ENCODE measurements around the gene GPR161.

Gene GPR161

DNA sequence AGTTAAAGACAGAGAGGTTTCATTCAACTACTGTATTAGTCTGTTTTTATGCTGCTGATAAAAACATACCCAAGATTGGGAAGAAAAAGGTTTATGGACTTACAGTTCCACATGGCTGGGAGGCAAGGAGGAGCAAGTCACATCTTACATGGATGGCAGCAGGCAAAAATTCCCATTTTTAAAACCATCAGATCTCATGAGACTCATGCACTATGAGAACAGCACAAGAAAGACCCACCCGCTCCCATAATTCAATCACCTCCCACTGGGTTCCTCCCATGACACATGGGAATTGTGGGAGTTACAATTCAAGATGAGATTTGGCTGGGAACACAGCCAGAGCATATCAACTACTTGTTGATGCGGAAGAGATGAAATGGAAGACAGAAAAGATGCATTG is 9.2 kb downstream of the GPR161 start:
- no peak overlapping the region for H3K27ac ChIP-seq (ENCODE audit: low read length)
- no peaks in the 10 kb centered on the region for H3K4me1 ChIP-seq (ENCODE audit: control insufficient read depth in 1 of 2, insufficient read depth in 2 of 2, low read length in 2 of 2)
- peaks cover 0 to 12% of the 10 kb centered on the region in 2 donors for H3K36me3 ChIP-seq (ENCODE audit: control insufficient read depth in 1 of 2, insufficient read depth in 2 of 2, low read length in 2 of 2)
- no peaks in the 10 kb centered on the region for H3K9me3 ChIP-seq (ENCODE audit: control insufficient read depth in 1 of 2, low read length in 2 of 2)
- H3K27me3 ChIP-seq (ENCODE audit: low read depth, low read length), result no peaks in the 10 kb centered on the region
- no peak overlapping the region for H3K4me3 ChIP-seq (ENCODE audit: low read depth in 1 of 2, low read length in 2 of 2)

DNA sequence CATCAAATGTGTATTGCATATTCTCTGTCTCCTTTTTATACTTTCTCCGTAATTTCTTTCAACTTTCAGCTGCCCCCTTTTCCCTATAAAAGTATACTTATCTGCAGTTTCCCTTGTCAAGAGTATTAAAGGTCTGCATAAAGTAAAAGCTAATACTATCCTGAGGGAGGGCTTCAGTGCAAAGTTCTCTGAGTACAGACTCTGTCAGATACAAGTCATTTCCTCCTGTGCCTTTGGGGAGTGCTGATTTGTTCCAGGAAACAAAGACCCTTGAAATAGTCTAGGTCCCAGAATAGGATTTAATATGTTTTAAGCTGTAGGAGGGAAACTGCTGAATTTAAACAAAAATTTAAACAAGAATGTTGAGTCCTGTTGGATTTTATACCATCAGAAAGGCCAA is 11.7 kb downstream of the GPR161 start:
- Histone ChIP-seq H3K36me3 (ENCODE audit: control insufficient read depth in 1 of 2, insufficient read depth in 2 of 2, low read length in 2 of 2) (peaks cover 0 to 11% of the 10 kb centered on the region in 2 donors), H3K4me1 (ENCODE audit: control insufficient read depth in 1 of 2, insufficient read depth in 2 of 2, low read length in 2 of 2) (peaks cover 0 to 12% of the 10 kb centered on the region in 2 donors), H3K27ac (ENCODE audit: low read length) (no peak overlapping the region)

DNA sequence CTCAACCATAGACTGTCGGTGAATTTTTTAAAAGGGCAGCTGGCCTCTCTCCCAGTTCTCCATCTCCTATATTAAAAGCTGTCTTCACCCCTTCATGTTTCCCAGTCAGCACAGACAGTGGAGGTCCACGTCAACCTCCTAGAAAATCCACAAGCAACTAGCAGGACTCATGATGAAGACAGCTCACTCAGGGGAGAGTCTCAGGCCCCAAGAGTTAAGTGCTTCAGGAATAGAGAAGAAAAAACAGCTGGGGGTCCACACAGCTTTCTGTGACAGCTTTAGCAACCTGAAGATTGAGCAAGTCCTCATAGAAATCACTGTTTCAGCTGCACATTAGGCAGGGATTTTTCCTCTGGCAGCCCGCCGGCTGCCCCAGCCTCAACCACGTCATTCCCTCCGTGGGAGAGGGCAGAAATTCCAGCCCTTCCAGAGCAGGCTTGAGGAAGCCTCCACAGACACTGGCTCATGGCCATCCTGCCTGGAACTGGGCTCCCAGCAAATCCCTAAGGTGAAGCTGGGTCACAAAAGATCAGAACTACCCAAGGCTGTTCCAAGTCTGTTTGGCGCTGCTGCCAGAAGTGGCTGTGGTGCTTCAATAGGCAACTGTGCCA is 15.2 kb downstream of the GPR161 start:
- Histone ChIP-seq H3K27ac (ENCODE audit: low read length) (peak overlapping the region; percentile 27), H3K9me3 (ENCODE audit: control insufficient read depth in 1 of 2, low read length in 2 of 2) (no peaks in the 10 kb centered on the region), H3K4me1 (ENCODE audit: control insufficient read depth in 1 of 2, insufficient read depth in 2 of 2, low read length in 2 of 2) (peaks cover 0 to 12% of the 10 kb centered on the region in 2 donors), H3K27me3 (ENCODE audit: low read depth, low read length) (no peaks in the 10 kb centered on the region), H3K4me3 (ENCODE audit: low read depth in 1 of 2, low read length in 2 of 2) (no peak overlapping the region), H3K36me3 (ENCODE audit: control insufficient read depth in 1 of 2, insufficient read depth in 2 of 2, low read length in 2 of 2) (peaks cover 0 to 7% of the 10 kb centered on the region in 2 donors)

More for the DNA sequence above, 11.7 kb downstream of the GPR161 start:
- Histone ChIP-seq H3K4me3 (ENCODE audit: low read depth in 1 of 2, low read length in 2 of 2) (no peak overlapping the region), H3K9me3 (ENCODE audit: control insufficient read depth in 1 of 2, low read length in 2 of 2) (no peaks in the 10 kb centered on the region), H3K27me3 (ENCODE audit: low read depth, low read length) (no peaks in the 10 kb centered on the region)

DNA sequence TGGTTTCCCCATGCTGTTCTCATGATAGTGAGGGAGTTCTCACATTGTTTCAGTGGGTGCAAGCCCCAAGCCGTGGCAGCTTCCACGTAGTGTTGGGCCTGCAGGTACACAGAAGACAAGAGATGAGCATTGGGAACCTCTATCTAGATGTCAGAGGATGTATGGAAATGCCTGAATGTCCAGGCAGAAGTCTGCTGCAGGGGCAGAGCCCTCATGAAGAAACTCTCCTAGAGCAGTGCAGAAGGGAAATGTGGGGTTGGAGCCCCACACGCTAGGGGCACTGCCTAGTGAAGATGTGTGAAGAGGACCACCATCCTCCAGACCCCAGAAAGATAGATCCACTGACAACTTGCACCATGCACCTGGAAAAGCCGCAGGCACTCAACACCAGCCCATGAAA is 17.0 kb downstream of the GPR161 start:
- Histone ChIP-seq H3K27ac (ENCODE audit: low read length) (no peak overlapping the region), H3K4me3 (ENCODE audit: low read depth in 1 of 2, low read length in 2 of 2) (no peak overlapping the region), H3K27me3 (ENCODE audit: low read depth, low read length) (no peaks in the 10 kb centered on the region), H3K36me3 (ENCODE audit: control insufficient read depth in 1 of 2, insufficient read depth in 2 of 2, low read length in 2 of 2) (peaks cover 0 to 7% of the 10 kb centered on the region in 2 donors), H3K9me3 (ENCODE audit: control insufficient read depth in 1 of 2, low read length in 2 of 2) (no peaks in the 10 kb centered on the region), H3K4me1 (ENCODE audit: control insufficient read depth in 1 of 2, insufficient read depth in 2 of 2, low read length in 2 of 2) (peaks cover 0 to 12% of the 10 kb centered on the region in 2 donors)

DNA sequence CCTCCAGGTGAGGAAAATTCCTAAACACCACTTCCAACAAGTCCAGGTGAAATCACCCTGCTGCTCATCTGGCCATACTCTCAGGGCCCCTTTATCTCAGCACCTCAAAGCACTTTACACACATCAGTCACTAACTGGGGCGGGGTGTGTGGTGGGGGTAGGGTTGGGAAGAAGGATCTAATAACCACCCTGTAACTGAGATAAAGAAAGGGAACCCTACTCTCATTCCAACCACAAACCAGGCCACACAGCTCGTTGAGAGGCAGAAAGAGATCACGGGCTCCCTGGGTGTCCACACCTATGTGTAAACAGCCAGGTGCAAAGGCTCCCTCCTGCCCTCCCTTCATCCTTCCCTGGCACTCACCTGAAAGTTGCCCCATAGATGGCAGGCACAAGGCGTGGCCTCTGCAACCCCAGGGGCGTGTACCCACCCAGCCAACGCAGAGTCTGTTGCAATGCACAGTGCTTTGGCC is 20.4 kb downstream of the GPR161 start:
- Histone ChIP-seq H3K4me1 (ENCODE audit: control insufficient read depth in 1 of 2, insufficient read depth in 2 of 2, low read length in 2 of 2) (peaks cover 0 to 5% of the 10 kb centered on the region in 2 donors), H3K36me3 (ENCODE audit: control insufficient read depth in 1 of 2, insufficient read depth in 2 of 2, low read length in 2 of 2) (peaks cover 0 to 11% of the 10 kb centered on the region in 2 donors), H3K4me3 (ENCODE audit: low read depth in 1 of 2, low read length in 2 of 2) (no peak overlapping the region), H3K27ac (ENCODE audit: low read length) (no peak overlapping the region), H3K27me3 (ENCODE audit: low read depth, low read length) (no peaks in the 10 kb centered on the region), H3K9me3 (ENCODE audit: control insufficient read depth in 1 of 2, low read length in 2 of 2) (no peaks in the 10 kb centered on the region)

DNA sequence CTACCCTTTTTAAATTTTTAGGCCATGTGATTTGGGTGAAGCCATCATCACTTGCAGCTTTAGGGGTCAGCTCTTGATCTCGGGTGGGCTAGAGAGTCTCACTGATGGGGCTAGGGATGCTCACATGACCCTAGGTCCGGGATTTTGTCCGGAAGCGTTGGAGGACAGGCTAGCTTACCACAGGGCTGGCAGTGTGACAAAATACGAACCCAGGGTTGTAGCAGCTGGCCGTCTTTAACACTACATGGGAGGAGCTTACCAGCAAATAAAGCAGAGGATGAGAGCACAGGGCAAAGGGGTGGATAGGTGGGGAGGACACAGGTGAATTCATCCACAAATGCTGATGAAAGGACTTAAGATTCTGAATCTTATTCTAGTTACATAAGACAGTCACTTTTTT is 21.9 kb downstream of the GPR161 start:
- Histone ChIP-seq H3K36me3 (ENCODE audit: control insufficient read depth in 1 of 2, insufficient read depth in 2 of 2, low read length in 2 of 2) (peaks cover 0 to 11% of the 10 kb centered on the region in 2 donors), H3K27ac (ENCODE audit: low read length) (no peak overlapping the region), H3K27me3 (ENCODE audit: low read depth, low read length) (no peaks in the 10 kb centered on the region), H3K4me1 (ENCODE audit: control insufficient read depth in 1 of 2, insufficient read depth in 2 of 2, low read length in 2 of 2) (no peaks in the 10 kb centered on the region), H3K9me3 (ENCODE audit: control insufficient read depth in 1 of 2, low read length in 2 of 2) (no peaks in the 10 kb centered on the region), H3K4me3 (ENCODE audit: low read depth in 1 of 2, low read length in 2 of 2) (no peak overlapping the region)

DNA sequence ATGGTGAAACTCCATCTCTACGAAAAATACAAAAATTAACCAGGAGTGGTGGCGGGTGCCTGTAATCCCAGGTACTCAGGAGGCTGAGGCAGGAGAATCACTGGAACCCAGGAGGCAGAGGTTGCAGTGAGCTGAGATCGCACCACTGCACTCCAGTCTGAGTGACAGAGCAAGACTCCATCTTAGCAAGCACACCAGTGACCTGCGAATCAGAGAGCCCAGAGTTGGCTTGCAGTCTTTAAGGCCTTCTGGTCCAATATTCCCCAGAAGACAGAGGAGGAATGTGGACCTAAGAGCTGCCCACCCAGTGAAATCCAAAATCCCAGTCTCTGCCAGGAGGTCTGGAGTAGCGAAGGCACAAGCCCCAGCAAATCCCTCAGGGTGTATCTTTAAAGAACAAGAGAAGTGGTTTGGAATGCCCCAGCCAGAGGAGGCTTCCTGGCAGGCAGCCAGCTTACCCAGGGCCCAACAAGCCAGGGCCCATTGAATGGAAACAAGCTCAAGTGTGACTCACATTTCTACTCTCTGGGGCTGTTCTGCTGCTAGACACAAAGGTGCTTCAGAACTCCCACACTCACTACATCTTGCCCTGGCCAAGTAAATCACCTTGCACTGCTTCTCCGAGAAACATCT is 23.9 kb downstream of the GPR161 start:
- Histone ChIP-seq H3K4me3 (ENCODE audit: low read depth in 1 of 2, low read length in 2 of 2) (no peak overlapping the region), H3K27ac (ENCODE audit: low read length) (no peak overlapping the region), H3K36me3 (ENCODE audit: control insufficient read depth in 1 of 2, insufficient read depth in 2 of 2, low read length in 2 of 2) (peaks cover 0 to 16% of the 10 kb centered on the region in 2 donors)

DNA sequence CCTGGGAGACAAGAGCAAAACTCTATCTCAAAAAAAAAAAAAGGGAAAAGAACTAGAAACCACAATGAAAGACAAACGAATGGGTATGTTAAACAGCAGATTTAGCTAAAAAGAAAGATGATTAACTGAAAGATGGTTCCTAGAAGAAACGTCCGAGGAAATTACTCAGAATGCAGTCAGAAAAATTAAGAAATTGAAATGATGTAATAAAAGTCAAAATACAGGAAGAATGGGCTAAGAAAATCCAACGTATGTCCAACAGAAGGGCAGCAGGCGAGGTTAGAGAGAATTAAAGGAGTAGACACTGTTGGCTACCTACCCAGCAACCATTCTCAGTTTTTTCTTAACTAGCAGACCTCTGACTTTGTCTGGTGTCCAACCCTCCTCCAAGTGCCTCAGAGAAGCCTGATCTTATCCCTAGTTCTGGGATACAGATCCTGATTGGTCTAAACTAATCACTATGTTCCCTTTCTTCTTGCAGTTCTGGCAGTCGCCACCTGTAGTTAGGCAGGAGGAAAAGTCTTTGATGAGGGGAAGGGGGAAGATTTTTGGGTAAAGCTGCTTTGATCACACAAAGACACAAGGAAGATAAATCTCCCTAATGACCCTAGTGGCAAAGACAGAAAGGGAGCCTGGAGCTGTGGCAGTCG is 25.7 kb downstream of the GPR161 start:
- Histone ChIP-seq H3K27ac (ENCODE audit: low read length) (no peak overlapping the region), H3K4me1 (ENCODE audit: control insufficient read depth in 1 of 2, insufficient read depth in 2 of 2, low read length in 2 of 2) (no peaks in the 10 kb centered on the region), H3K27me3 (ENCODE audit: low read depth, low read length) (no peaks in the 10 kb centered on the region), H3K4me3 (ENCODE audit: low read depth in 1 of 2, low read length in 2 of 2) (no peak overlapping the region), H3K9me3 (ENCODE audit: control insufficient read depth in 1 of 2, low read length in 2 of 2) (no peaks in the 10 kb centered on the region), H3K36me3 (ENCODE audit: control insufficient read depth in 1 of 2, insufficient read depth in 2 of 2, low read length in 2 of 2) (peaks cover 0 to 11% of the 10 kb centered on the region in 2 donors)

More for the DNA sequence above, 23.9 kb downstream of the GPR161 start:
- Histone ChIP-seq H3K9me3 (ENCODE audit: control insufficient read depth in 1 of 2, low read length in 2 of 2) (no peaks in the 10 kb centered on the region), H3K27me3 (ENCODE audit: low read depth, low read length) (no peaks in the 10 kb centered on the region), H3K4me1 (ENCODE audit: control insufficient read depth in 1 of 2, insufficient read depth in 2 of 2, low read length in 2 of 2) (no peaks in the 10 kb centered on the region)

DNA sequence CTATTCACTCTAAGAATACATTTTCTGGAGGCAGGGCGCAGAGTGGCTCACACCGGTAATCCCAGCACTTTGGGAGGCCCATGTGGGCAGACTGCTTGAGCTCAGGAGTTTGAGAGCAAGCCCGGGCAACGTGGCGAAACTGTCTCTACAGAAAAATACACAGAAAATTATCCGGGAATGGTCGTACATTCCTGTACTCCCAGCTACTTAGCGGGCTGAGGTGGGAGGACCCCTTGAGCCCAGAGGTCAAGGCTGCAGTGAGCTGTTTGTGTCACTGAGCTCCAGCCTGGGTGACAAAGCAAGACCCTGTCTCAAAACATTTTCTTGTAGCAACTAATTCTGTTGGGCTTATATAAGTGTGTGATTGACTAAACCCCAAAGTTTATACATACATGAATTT is 30.5 kb downstream of the GPR161 start:
- peaks cover 0 to 20% of the 10 kb centered on the region in 2 donors for H3K36me3 ChIP-seq (ENCODE audit: control insufficient read depth in 1 of 2, insufficient read depth in 2 of 2, low read length in 2 of 2)
- no peaks in the 10 kb centered on the region for H3K9me3 ChIP-seq (ENCODE audit: control insufficient read depth in 1 of 2, low read length in 2 of 2)
- H3K4me1 ChIP-seq (ENCODE audit: control insufficient read depth in 1 of 2, insufficient read depth in 2 of 2, low read length in 2 of 2), result no peaks in the 10 kb centered on the region
- no peaks in the 10 kb centered on the region for H3K27me3 ChIP-seq (ENCODE audit: low read depth, low read length)
- H3K27ac ChIP-seq (ENCODE audit: low read length), result no peak overlapping the region
- no peak overlapping the region for H3K4me3 ChIP-seq (ENCODE audit: low read depth in 1 of 2, low read length in 2 of 2)

DNA sequence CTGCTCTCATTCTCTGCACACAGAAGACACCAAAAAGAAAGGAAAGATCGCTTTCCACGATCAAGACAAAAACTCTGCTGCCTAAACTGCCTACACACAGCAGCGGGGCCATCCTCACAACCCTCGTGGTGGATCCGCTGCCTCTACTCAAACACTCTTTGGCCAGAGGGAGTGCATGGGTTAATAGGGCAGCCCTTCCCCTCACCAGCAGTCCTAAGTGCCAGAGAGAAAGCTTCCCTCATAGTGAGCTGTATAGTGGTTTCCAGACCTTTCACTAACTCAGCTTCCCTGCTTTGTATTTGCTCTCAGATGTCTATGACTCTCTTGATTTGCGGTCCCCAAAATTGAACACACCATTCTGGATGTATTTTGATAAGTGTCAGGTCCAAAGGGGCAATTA is 30.9 kb downstream of the GPR161 start:
- no peaks in the 10 kb centered on the region for H3K4me1 ChIP-seq (ENCODE audit: control insufficient read depth in 1 of 2, insufficient read depth in 2 of 2, low read length in 2 of 2)
- no peak overlapping the region for H3K4me3 ChIP-seq (ENCODE audit: low read depth in 1 of 2, low read length in 2 of 2)
- no peaks in the 10 kb centered on the region for H3K27me3 ChIP-seq (ENCODE audit: low read depth, low read length)
- H3K36me3 ChIP-seq (ENCODE audit: control insufficient read depth in 1 of 2, insufficient read depth in 2 of 2, low read length in 2 of 2), result peaks cover 0 to 20% of the 10 kb centered on the region in 2 donors
- no peak overlapping the region for H3K27ac ChIP-seq (ENCODE audit: low read length)
- H3K9me3 ChIP-seq (ENCODE audit: control insufficient read depth in 1 of 2, low read length in 2 of 2), result no peaks in the 10 kb centered on the region

DNA sequence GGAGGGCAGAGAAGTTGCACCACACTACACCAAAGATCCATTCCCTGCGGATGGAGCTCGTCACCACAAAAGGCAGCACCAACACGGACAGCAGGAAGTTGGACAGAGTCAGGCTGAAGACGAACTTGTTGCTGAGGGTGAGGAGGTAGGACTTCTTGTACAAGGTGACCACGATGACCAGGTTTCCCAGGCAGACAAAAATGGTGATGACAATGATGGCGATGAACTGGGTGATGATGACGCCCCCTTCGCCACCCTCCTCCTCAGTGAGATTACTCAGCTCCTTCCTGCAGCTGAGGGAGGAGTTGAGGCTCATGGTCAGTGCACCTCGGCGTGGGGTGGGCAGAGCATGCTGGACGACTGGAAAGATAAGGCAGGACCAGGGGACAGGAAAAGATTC is 32.2 kb downstream of the GPR161 start:
- Histone ChIP-seq H3K36me3 (ENCODE audit: control insufficient read depth in 1 of 2, insufficient read depth in 2 of 2, low read length in 2 of 2) (peaks cover 0 to 19% of the 10 kb centered on the region in 2 donors), H3K9me3 (ENCODE audit: control insufficient read depth in 1 of 2, low read length in 2 of 2) (no peaks in the 10 kb centered on the region), H3K27ac (ENCODE audit: low read length) (no peak overlapping the region), H3K4me3 (ENCODE audit: low read depth in 1 of 2, low read length in 2 of 2) (no peak overlapping the region), H3K4me1 (ENCODE audit: control insufficient read depth in 1 of 2, insufficient read depth in 2 of 2, low read length in 2 of 2) (peaks cover 0 to 1% of the 10 kb centered on the region in 2 donors), H3K27me3 (ENCODE audit: low read depth, low read length) (no peaks in the 10 kb centered on the region)
